HS-27A (cell line): ENCODE measurements around the gene FRA10AC1.
"Not testable (repeated sequence)": the region's sequence is repeated elsewhere in the genome, so short reads cannot be mapped to it uniquely, and the experiment has no call there.

Experiments
- DNase-seq: peaks from one replicate; pipeline ENCODE4 v3.0.0-alpha.2; 2012; ENCODE audit warnings: low read depth, missing footprints

FRA10AC1 gene

DNA sequence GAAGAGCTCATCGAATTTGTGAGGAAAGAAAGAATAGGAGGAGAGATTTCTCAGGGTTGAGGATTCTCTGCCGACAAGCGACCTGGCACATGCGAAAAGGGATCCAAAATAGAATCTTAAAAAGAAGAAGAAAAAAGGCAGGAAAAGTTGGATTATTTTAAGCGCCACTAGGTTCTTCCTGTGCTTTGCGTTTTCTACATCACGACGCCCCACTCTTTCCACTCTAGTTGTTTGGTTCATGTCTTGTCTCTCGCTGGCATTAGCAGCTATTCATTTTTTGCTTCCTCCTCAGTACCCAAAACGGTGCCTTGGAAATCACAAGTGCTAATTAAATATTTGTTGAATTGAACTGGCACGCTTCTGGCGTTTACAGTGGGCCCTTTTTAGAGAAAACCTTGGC lies 674 bp upstream of the FRA10AC1 start:
- DNase-seq, result no peak

DNA sequence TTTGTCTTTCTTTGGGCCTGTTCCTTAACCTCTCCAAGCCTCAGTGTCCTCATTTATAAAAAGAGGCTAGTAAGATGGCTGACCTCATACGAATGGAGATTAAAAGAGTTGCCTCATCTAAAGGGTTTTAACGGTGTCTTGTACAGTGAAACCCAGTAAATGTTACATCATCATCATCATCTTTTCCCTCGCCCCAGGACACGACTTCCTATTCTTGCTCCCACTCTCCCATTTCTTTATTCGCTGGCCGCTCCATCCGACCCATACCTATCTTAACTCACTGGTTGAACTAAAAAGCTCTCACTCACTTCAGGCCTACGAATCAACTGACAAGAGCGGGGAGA lies 554 bp downstream of the FRA10AC1 start:
- DNase-seq, result no peak

DNA sequence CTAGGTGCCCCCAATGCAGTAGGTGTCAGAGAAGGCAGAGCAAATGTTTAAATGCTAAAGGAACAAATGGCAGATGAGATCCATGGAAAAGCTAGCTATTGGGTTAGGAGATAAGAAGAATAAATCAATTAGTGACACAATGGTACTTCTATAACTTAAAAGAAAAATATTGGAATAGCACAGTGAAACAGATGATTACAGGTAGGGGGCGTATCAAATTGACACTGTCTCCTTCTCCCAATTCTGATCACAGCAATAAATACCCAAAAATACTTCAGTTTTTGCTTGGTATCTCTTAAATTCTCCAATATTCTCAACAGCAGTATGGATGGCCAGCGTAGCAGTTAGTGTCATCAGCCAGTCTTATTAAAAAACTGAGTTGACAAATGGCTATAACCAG lies 5.2 kb downstream of the FRA10AC1 start:
- DNase-seq, result no peak

DNA sequence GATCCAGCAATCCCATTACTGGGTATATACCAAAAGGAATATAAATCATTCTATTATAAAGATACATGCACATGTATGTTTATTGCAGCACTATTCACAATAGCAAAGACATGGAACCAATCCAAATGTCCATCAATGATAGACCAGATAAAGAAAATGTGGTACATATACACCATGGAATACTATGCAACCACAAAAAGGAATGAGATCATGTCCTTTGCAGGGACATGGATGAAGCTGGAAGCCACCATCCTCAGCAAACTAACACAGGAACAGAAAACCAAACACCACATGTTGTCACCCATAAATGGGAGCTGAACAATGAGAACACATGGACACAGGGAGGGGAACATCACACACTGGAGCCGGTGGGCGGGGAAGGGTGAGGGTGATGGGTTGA lies 5.8 kb downstream of the FRA10AC1 start:
- DNase-seq, result not testable (repeated sequence)

DNA sequence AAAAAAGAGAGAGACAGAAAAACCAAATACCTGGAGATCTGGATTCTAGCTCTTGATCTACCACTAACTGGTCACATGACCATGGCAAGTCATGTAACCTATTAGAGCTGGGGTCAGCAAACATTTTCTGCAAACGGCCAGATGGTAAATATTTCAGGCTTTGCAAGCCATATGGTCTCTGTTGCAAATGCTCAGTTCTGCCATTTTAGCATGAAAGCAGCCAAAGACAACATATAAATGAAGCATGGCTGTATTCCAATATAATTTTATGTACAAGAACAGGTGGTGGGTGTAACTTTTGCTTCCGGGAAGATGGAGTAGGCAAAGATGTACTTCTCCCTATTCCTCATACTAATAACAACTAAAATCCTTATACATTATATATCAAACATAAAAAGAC lies 6.7 kb downstream of the FRA10AC1 start:
- no peak for DNase-seq

DNA sequence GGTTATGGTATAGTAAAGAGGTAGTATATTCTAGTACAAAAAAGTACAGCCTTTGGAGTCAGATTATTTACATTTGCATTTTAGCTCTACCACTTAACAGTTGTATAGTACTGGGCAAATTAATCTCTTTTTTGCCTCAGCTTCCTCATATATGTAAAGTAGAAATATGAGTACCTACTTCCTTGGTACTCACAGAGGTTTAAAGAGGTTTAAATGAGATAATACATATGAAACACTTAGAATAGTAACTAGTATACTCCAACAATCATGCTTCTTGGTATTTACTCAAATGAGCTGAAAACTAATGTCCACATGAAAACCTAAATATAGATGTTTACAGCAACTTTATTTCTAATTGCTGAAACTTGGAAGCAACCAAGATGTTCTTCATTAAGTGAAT lies 14.7 kb downstream of the FRA10AC1 start:
- no peak for DNase-seq

DNA sequence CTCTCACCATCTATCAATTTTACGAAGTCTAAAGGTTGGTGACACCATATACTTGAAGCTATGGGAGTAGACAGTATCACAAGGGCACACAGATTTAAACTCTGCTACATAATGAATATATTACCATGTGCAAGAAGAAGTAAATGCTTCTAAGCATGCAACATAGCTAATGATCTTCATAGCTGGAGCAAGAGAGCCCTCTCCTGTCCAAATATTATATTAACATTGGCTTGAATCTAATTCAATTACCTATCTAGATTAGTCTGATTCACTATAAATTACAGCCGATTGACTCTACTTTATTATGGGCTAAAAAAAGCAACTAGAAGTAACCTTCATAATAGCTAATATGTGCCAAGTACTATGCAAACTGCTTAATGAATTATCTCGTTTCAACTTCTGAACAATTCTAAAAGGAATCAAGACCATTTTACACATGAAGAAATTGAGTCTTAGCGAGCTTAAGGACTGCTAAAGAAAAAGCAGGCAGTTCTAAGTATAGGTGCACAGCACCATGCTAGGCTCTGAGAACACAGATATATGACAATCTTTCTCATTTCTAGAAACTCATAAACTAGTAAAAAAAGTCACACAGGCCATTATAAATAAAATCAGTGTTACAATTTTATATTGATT lies 21.9 kb downstream of the FRA10AC1 start:
- peak; percentile 7 for DNase-seq

DNA sequence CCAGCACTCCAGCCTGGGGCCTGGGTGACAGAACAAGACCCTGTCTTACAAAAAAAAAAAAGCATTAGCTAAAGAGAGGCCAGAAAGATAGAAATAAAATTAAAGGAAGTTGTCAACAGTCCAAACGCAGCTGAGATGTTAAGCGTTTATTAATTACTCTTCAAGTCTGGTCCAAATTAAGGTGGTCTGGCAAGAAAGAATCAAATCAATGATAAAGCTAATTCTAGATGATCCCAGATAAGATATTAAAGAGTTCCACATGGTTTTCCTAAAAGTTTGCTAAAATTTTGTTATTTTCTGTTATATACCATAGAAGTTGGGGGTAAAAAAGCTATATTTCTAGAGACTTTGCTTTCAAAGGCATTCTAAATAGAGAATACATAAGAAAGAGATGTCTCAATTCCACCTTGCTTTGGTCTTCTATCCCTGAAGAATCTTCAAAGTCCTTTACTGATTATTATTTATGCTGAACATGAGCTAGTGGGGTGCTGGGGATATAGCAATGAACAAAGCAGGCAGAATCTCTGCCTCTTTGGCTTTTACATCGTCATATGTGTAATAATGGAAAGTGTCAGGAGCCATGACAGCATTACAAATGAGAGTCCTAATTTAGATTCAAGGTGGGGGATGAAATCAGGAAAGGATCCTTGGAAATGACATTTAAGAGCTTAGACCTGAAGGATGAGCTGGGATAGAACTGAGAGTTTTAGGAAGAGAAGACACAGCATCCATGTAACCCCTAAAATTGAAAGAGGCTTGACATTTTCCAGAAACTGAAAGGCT lies 23.4 kb downstream of the FRA10AC1 start:
- no peak for DNase-seq

DNA sequence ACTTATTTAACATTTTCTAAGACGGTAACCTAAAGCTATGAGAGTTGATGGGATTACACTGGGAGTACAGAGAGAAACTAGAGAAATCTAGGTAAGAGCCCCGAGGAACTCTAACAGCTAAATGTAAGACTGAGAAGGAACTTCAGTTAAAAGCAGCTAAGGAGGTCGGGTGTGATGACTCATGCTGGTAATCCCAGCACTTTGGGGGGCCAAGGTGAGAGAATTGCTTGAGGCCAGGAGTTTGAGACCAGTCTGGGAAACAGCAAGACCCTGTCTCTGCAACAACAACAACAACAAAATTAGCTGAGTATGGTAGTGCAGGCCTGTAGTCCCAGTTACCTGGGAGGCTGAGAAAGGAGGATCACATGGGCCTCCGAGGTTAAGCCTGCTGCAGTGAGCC lies 24.0 kb downstream of the FRA10AC1 start:
- no peak for DNase-seq

DNA sequence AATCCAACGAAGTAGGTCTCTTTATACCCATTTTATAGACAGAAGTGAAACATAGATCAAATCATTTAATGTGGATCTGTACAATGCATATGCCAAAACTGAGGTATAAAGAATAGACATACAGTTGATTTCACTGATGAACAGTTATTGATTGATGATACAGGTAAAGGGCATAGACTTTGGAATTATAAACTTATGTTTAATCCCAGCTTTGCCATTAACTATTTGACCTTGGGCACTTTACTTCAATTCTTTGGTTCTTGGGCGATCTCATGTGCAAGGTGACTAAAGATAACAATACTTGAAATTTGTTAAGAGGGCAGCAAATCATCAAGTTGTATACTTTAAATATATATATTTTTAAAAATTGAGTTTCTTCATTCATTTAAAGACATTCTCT lies 28.6 kb downstream of the FRA10AC1 start:
- DNase-seq, result no peak

DNA sequence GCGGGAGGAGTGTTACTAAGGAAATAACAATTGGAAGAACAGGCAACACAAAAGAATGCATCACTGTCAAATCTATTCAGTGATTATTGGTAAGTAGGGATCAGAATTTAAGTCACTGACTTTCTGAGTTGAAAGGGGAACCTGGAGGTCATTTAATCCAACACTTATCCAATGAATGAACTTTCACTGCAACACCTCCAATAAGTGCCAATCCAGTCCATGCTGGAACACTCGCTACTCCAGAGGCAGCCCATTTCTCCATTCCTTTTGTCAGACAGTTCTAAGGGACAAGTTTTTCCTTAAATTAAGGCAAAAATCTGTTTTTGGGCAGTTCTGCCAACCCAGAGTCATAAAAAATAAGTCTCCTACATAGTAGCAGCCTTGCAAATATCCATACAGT lies 29.5 kb downstream of the FRA10AC1 start:
- DNase-seq, result no peak

DNA sequence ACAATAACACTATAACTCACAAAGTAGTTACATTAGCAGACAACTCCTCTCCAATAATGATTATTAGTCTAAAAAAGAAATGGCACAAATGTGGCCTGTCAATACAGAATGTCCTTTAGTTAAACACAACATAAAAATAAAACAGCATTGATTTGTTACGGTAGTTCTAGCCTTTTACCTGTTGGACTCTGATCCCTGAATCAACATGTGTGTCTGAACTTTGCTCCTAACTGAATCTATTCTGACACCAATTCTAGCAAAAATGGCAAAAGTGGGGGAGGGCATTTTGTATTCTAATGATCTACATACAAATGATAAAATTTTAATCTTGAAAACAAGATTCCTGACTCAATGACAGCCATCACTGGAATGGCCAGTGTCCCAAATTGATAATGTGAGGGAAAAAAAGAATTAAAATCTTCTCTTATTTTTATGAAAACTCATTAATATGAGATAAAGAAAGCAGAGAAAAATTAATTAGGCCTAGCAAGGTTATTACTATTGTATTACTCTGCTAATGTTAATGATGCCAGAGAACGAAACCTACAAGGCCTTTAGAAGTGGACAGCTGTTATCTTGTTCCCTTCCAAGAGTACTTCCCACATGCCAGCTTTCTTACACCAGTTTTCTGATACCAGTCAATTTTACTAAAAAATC lies 30.2 kb downstream of the FRA10AC1 start:
- no peak for DNase-seq

DNA sequence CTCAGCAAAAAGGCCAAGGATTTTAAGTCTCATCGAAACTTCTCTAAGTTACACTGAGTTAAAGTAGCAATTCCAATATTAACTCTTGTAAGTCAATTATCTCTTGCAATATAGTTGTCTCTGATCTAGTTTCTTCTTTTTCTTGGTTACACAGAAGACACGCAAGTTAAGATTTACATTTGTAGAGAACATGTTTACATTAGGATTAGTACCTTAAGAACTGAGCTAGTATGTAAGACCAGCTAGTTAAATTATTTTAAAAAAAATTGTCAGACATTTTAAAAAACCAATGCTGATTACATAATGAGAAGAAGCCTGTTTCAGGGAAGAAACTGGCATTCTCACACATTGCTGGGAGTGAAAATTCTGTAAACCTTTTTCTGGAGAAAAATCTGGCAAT lies 31.4 kb downstream of the FRA10AC1 start:
- DNase-seq, result no peak

DNA sequence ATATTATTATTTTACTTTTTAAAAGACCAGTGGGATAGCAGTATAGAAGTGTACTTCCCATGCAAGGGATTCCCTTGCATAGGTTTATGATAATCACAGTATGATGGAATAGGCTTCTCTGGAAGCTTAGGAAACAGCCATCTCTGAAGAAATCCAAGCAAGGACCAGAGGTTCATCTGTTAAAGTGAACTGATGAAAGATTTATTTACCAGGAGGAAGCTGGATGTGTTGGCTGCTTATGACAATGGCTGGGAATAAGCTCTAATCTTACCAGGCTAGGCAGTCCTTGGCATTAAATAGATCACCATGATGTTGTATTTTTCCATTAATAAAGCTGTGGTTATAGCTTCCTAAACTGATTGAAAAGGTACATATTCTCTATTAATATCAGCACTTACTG lies 32.0 kb downstream of the FRA10AC1 start:
- no peak for DNase-seq

DNA sequence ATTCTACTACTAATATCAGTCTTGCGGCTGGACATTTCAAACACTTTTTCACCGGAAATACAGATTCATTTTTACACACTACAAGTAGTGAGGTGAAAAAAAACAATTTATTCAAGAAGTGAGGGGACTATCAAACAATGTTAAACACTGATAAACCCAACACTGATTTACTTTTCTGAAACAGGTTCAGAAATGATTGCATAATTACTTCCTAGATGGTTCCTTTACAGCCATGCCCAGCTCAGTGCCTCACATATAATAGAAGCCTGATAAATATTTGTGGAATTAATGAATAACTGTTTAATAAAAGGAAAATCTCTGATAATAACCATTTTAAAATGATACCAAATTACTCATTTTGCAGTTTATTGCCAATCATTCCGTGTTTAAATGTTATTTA lies 34.6 kb downstream of the FRA10AC1 start:
- DNase-seq, result no peak

DNA sequence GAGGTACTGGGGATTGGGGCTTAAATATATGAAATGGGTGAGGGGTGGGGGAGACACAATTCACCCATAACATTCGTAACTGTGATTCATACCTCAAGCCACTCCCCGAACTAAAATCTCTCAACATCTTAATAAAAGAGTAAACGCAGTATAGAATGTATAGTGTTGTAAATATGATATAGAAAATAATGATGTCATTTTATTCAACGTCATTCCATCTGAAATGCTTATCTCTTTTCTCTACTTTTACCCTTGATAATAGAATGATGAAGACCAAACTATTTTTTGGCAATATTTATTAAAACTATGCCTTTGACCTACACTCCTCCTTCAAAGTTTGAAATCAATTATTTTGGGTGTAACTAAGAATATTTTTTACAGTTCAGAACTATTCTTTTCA lies 36.4 kb downstream of the FRA10AC1 start:
- DNase-seq, result no peak

DNA sequence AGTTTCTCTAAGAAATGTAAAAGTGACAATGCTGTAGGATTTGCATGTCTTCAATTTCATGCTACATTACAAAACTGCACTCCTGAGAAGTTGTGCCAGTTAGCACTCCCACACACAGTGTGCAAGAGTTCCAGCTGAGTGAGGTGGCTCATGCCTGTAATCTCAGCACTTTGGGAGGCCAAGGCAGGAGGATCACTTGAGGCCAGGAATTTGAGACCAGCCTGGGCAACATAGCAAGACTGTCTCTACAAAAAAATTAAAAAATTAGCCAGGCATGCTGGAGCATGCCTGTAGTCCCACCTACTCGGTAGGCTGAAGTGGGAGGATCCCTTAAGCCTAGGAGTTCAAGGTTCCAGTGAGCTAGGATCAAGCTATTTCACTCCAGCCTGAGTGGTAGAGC lies 44.6 kb downstream of the FRA10AC1 start:
- no peak for DNase-seq

DNA sequence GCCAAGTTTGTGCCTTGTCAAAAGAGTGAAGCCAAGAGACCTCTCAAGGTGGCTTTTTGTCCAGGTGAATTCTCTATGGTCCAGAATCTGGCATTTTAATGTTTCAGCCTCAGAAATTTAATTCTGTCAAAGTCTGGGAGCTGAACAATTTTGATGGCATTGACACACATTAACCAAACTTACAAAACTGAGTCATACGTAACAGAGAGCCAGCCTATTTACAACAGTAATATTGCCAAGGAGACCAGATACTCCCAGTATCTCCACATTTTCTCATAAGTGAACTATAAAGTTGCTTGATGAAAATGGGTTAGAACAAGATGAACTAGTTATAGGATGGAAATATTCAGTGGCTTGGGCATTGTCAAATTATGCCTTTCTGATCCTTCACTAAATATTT lies 46.2 kb downstream of the FRA10AC1 start:
- DNase-seq, result no peak

DNA sequence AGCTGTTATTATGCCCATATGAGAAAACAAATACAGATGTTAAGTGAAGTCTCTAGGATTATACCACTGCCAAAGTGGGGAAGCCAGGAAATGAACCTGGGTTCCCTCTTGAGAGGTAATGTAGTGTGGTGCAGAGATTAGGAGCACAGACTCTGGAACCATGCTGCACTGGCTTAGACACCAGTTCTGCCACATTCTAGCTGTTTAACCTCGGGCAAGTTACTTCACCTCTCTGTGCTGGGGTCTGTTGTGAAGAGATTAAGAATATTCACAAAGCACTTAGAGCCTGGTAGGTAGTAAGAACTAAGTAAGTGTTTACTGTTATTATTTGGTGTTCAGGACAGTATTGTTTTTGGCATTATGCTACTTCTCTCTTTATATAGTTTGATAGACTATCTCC lies 48.2 kb downstream of the FRA10AC1 start:
- DNase-seq, result no peak

DNA sequence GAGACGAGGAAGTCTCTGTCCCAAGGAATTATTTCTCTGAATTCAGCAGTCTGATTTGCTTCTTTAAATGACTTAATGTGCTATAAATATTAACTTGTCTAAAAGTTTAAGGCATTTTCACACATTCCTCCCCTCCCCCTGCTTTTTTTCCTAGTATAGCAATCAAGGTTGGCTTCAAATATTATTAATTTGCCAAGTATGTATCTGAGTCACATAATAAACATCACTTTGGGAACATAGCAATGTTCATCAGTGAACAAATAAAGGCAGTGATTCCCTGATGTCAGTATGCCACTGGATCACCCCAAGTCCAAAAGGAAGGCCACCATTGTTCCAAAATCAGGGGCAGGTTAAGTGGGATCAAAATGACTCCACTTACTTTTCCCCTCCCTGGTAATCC lies 49.5 kb downstream of the FRA10AC1 start:
- peak; percentile 11 for DNase-seq

DNA sequence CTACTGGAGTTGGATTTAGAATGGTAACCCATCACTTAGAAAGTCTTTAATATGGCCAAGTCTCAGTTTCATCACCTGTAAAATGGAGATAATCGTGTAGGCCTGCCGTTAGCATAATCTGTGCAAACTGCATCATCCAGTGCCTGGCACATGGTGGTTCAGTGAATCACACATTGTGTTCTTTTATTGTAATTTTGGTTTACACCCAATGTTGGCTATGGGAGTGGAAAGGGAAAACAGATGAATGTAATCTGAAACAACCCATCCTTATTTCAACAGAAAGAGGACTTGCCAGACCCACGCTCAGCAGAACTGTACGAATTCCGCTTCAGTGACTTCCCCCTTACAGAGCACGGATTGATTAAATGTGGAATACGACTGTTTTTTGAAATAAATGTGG lies 62.6 kb downstream of the FRA10AC1 start:
- no peak for DNase-seq

DNA sequence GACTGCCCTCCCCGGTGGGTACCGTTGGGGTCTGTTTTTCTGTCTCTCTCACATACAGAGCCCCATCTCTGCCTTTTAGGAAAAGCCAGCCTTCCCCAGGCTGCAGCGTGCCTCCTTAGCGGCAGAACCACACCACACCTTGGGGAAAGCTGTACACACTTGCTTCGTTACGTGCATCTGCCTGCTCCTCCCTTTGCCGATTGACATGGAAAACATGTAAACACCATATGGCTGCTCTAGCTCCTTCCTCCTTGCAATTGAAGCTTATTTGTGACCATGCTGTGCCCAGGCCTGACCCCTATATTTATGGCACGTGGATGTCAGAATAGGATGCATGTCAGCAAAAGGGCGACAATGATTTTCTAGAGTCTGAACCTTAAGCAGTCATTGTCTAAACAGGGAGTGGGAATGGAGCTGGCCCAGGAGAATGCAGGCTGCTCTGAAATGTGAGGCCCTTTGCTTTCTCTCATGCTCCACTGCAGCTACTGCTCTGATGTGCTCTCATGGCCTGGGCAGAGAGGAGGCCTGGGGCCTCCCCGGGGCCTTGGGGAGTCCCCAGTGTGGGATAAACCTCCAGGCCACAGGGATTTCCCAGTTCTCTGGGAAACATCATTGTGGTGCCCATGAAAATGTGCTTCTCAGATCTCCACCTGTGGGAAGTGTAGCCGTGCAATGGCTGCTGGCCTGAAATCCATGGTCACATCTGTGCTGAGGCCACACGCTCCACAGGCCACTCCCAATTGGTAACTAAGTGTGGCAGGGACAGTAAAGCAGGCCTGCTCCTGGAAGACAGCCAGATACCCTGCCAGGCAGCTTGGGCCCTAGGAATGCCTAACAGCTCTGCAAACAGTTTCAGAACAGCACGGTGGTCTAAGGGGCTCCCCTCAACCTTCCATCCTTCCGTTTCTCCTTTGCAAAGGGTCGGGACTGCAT lies 71.5 kb downstream of the FRA10AC1 start:
- no peak for DNase-seq
